A549 (cell line): Measurements from ENCODE around the gene ZNF70.

Source experiments
- CHD4 ChIP-seq: fragments of 200-600 bp; sonication (generic); IDR thresholded peaks from 2 replicates; pipeline ENCODE4 v1.6.1; 2016; ENCODE audit warnings: antibody characterized with exemption, mild to moderate bottlenecking, borderline replicate concordance
- CTCF ChIP-seq: fragments of >200 bp; sonication (Bioruptor Twin); formaldehyde crosslinking; IDR thresholded peaks from 3 replicates; pipeline ENCODE4 v1.5.1; 2016
- JUN ChIP-seq, 2 experiments: fragments of >200 bp; sonication (Bioruptor Twin); formaldehyde crosslinking; IDR thresholded peaks; 2 replicates in 1 of 2; 3 replicates in 1 of 2; pipeline ENCODE4 v1.6.1; 2016 to 2017
- KDM5A ChIP-seq: fragments of 200-600 bp; sonication (generic); IDR thresholded peaks from 2 replicates; pipeline ENCODE4 v1.6.1; 2016; ENCODE audit warnings: antibody characterized with exemption, mild to moderate bottlenecking
- MYC ChIP-seq: IDR thresholded peaks from 2 replicates; pipeline ENCODE4 v1.6.1; 2012; ENCODE audit warnings: mild to moderate bottlenecking, inconsistent platforms, low read length, improper control_type of control experiment, borderline replicate concordance
- NPAS2 ChIP-seq: fragments of 250-450 bp; sonication (Bioruptor Pico); IDR thresholded peaks from 2 replicates; pipeline ENCODE4 v1.8.0; 2022; ENCODE audit warnings: mild to moderate bottlenecking, moderate library complexity, borderline replicate concordance
- POLR2A ChIP-seq: IDR thresholded peaks from 2 replicates; pipeline ENCODE4 v1.6.1; 2012; ENCODE audit warnings: mild to moderate bottlenecking, low read length
- POLR2AphosphoS2 ChIP-seq: conservative IDR thresholded peaks from 2 replicates; pipeline ENCODE4 v1.6.1; 2012; ENCODE audit warnings: low read length, improper control_type of control experiment, inconsistent platforms
- RCOR1 ChIP-seq: fragments of 150-350 bp; IDR thresholded peaks from 2 replicates; pipeline ENCODE4 v1.6.1; 2014; ENCODE audit warnings: antibody characterized with exemption, low read length, low read depth
- SMC3 ChIP-seq: fragments of >200 bp; sonication (Bioruptor Twin); formaldehyde crosslinking; IDR thresholded peaks from 3 replicates; pipeline ENCODE4 v1.6.1; 2018; ENCODE audit warnings: inconsistent platforms
- SREBF2 ChIP-seq: fragments of 450-650 bp; IDR thresholded peaks from 2 replicates; pipeline ENCODE4 v1.6.1; 2014; ENCODE audit warnings: mild to moderate bottlenecking, moderate library complexity

- TF ChIP-seq MYC (no peak), KDM5A (no peak), POLR2A (no peak), CTCF (no peak), POLR2AphosphoS2 (no peak), SREBF2 (no peak), JUN (IDR thresholded peaks at IDR 0.05) (no peak), RCOR1 (no peak), CHD4 (no peak), NPAS2 (CRISPR knock-in tag) (no peak), SMC3 (no peak)
These were observed 36.6 kb upstream of the ZNF70 start for GRCh38 chr22:23787600-23787896.
